Transverse colon (tissue), 4 donors: Measurements from ENCODE around the gene SORCS3.

Experiments used
- CTCF ChIP-seq, 5 experiments: fragments of 200-600 bp in 3 of 5; fragments of 450-650 bp in 2 of 5; sonication (generic) in 3 of 5; IDR thresholded peaks; 1 replicate in 2 of 5; 2 replicates in 3 of 5; pipeline ENCODE4 v1.5.1; 2016 to 2017; ENCODE audit warnings: antibody characterized with exemption in 5 of 5, inconsistent platforms in 3 of 5, mild to moderate bottlenecking in 2 of 5, moderate library complexity in 1 of 5
- EP300 ChIP-seq: sonication (generic); formaldehyde crosslinking; IDR thresholded peaks from one replicate; pipeline ENCODE4 v1.6.1; 2017; ENCODE audit warnings: antibody characterized with exemption, low read depth
- POLR2A ChIP-seq: fragments of 450-650 bp; IDR thresholded peaks from one replicate; pipeline ENCODE4 v1.6.1; 2016; ENCODE audit warnings: antibody characterized with exemption, mild to moderate bottlenecking, moderate library complexity
- POLR2AphosphoS5 ChIP-seq, 3 donors: sonication (generic); formaldehyde crosslinking; IDR thresholded peaks; one replicate each; pipeline ENCODE4 v1.6.1; 2016; ENCODE audit warnings: antibody characterized with exemption in 3 of 3

- TF ChIP-seq POLR2A (no peak), EP300 (no peak), CTCF (IDR thresholded peaks at IDR 0.05) (no peak), POLR2AphosphoS5 (IDR thresholded peaks at IDR 0.05) (no peak)
These were observed 208.9 kb downstream of the SORCS3 start for GRCh38 chr10:104850023-104850422.
